Hepatic stellate cell (primary cell): ENCODE data around the gene CIRBP.

ENCODE experiments used
- DNase-seq: peaks from one replicate; pipeline ENCODE4 v3.0.0; 2011; ENCODE audit warnings: low spot score

Gene CIRBP

GRCh38 chr19:1268226-1269064 lies 687 bp upstream of the CIRBP start:
- DNase-seq: no peak

- DNase-seq: peak; percentile 90
These were observed 513 bp downstream of the CIRBP start for GRCh38 chr19:1269478-1270212.

- DNase-seq: no peak
These were observed 1.2 kb downstream of the CIRBP start for GRCh38 chr19:1270213-1270853.

- DNase-seq: no peak
These were observed 1.9 kb downstream of the CIRBP start for GRCh38 chr19:1270854-1271527.

- DNase-seq: no peak
These were observed 2.6 kb downstream of the CIRBP start for GRCh38 chr19:1271528-1272422.

- DNase-seq: no peak
These were observed 3.5 kb downstream of the CIRBP start for GRCh38 chr19:1272423-1273262.

GRCh38 chr19:1273263-1274041 lies 4.3 kb downstream of the CIRBP start:
- no peak for DNase-seq

GRCh38 chr19:1274081-1274851 lies 5.1 kb downstream of the CIRBP start:
- no peak for DNase-seq

- DNase-seq: no peak
These were observed 5.7 kb downstream of the CIRBP start for GRCh38 chr19:1274852-1275259.

- DNase-seq: peak; percentile 98
These were observed 6.3 kb downstream of the CIRBP start, which contains the start of gene FAM174C for GRCh38 chr19:1275260-1275975. Gene FAM174C, plus strand, starts transcription at chr19:1275530. Its CDS starts 20 bp downstream, at chr19:1275550.

GRCh38 chr19:1275976-1276627 lies 7.0 kb downstream of the CIRBP start:
- no peak for DNase-seq

- no peak for DNase-seq
These were observed 7.5 kb downstream of the CIRBP start for GRCh38 chr19:1276628-1277022.

GRCh38 chr19:1277061-1277460 lies 7.9 kb downstream of the CIRBP start:
- no peak for DNase-seq

GRCh38 chr19:1278074-1278473 lies 8.9 kb downstream of the CIRBP start:
- DNase-seq: no peak

GRCh38 chr19:1278713-1279660 lies 9.9 kb downstream of the CIRBP start:
- DNase-seq: no peak

GRCh38 chr19:1279782-1280341 lies 10.7 kb downstream of the CIRBP start:
- DNase-seq: peak; percentile 91
